HEK293 (cell line): ENCODE measurements around the gene RAB6A.

Experiments used
- CTCF ChIA-PET: fragments of 350-600 bp; formaldehyde crosslinking; extraction: SDS; loops from one replicate; lab custom pipeline; 2021; ENCODE audit warnings: antibody characterized with exemption; lab: Yijun Ruan, JAX
- POLR2A ChIA-PET: fragments of 300-600 bp; formaldehyde crosslinking; extraction: SDS; loops from one replicate; lab custom pipeline; 2020; ENCODE audit warnings: antibody characterized with exemption, inconsistent platforms; lab: Yijun Ruan, JAX
- H3K27ac ChIP-seq: fragments of 200-500 bp; sonication (Bioruptor generic); 2 replicates; pipeline ENCODE4 v1.5.1; 2014; ENCODE audit warnings: low read depth, low read length, control low read depth, inconsistent platforms; ENCODE audit errors: extremely low read depth
- H3K36me3 ChIP-seq, 2 experiments: fragments of 200-500 bp in 1 of 2; sonication (Bioruptor generic) in 1 of 2; 1 replicate in 1 of 2; 2 replicates in 1 of 2; pipeline ENCODE4 v1.5.1; 2014 to 2017; ENCODE audit warnings: inconsistent platforms in 2 of 2, low read length in 2 of 2; ENCODE audit not compliant: control insufficient read depth in 2 of 2, insufficient read depth in 1 of 2
- H3K4me1 ChIP-seq: fragments of 200-500 bp; sonication (Bioruptor generic); 2 replicates; pipeline ENCODE4 v1.5.1; 2014; ENCODE audit warnings: mild to moderate bottlenecking, low read length, inconsistent platforms; ENCODE audit not compliant: control insufficient read depth, insufficient read depth
- H3K4me3 ChIP-seq: 2 replicates; pipeline ENCODE4 v1.5.1; 2011; ENCODE audit warnings: low read depth, mild to moderate bottlenecking, control low read depth, low read length, moderate library complexity
- H3K9me3 ChIP-seq: fragments of 200-500 bp; sonication (Bioruptor generic); 2 replicates; pipeline ENCODE4 v1.5.1; 2014; ENCODE audit warnings: low read depth, low read length, inconsistent platforms; ENCODE audit not compliant: control insufficient read depth, insufficient read depth
- GLI4 ChIP-seq: fragments of 450-650 bp; formaldehyde crosslinking; IDR thresholded peaks from 2 replicates; pipeline ENCODE4 v1.5.1; 2016; ENCODE audit warnings: missing biosample characterization, missing genetic modification characterization
- GLIS2 ChIP-seq: fragments of 450-650 bp; formaldehyde crosslinking; IDR thresholded peaks from 2 replicates; pipeline ENCODE4 v1.5.1; 2016; ENCODE audit warnings: missing biosample characterization, missing genetic modification characterization
- MYNN ChIP-seq: fragments of 450-650 bp; formaldehyde crosslinking; IDR thresholded peaks from 2 replicates; pipeline ENCODE4 v1.5.1; 2016; ENCODE audit warnings: missing biosample characterization, missing genetic modification characterization, borderline replicate concordance
- RBAK ChIP-seq: fragments of 450-650 bp; formaldehyde crosslinking; IDR thresholded peaks from 2 replicates; pipeline ENCODE4 v1.5.1; 2016; ENCODE audit warnings: missing biosample characterization, missing genetic modification characterization
- REPIN1 ChIP-seq: fragments of 450-650 bp; formaldehyde crosslinking; IDR thresholded peaks from 2 replicates; pipeline ENCODE4 v1.5.1; 2017; ENCODE audit warnings: missing biosample characterization, missing genetic modification characterization, low read depth
- SALL2 ChIP-seq: fragments of 450-650 bp; formaldehyde crosslinking; IDR thresholded peaks from 2 replicates; pipeline ENCODE4 v1.5.0; 2017; ENCODE audit warnings: missing biosample characterization, mild to moderate bottlenecking, missing genetic modification characterization, borderline replicate concordance
- SETDB1 ChIP-seq: IDR thresholded peaks from one replicate; pipeline ENCODE4 v1.6.1; 2017; ENCODE audit warnings: mild to moderate bottlenecking, low read length, moderate library complexity, mixed read lengths; ENCODE audit not compliant: insufficient read length
- TRIM28 ChIP-seq: IDR thresholded peaks from 2 replicates; pipeline ENCODE4 v1.6.1; 2011; ENCODE audit warnings: low read length, control low read depth, borderline replicate concordance
- TSHZ1 ChIP-seq: fragments of 450-650 bp; formaldehyde crosslinking; IDR thresholded peaks from 2 replicates; pipeline ENCODE4 v1.5.1; 2016; ENCODE audit warnings: missing biosample characterization, missing genetic modification characterization, borderline replicate concordance
- ZBTB17 ChIP-seq: fragments of 450-650 bp; formaldehyde crosslinking; IDR thresholded peaks from 2 replicates; pipeline ENCODE4 v1.5.1; 2016; ENCODE audit warnings: missing biosample characterization, missing genetic modification characterization
- ZBTB48 ChIP-seq: fragments of 450-650 bp; formaldehyde crosslinking; IDR thresholded peaks from 2 replicates; pipeline ENCODE4 v1.5.1; 2016; ENCODE audit warnings: missing biosample characterization, missing genetic modification characterization
- ZEB2 ChIP-seq: fragments of 450-650 bp; formaldehyde crosslinking; IDR thresholded peaks from 2 replicates; pipeline ENCODE4 v1.5.1; 2016; ENCODE audit warnings: missing biosample characterization, missing genetic modification characterization
- ZNF23 ChIP-seq: fragments of 450-650 bp; formaldehyde crosslinking; IDR thresholded peaks from 2 replicates; pipeline ENCODE4 v1.5.1; 2016; ENCODE audit warnings: missing biosample characterization, missing genetic modification characterization, borderline replicate concordance
- ZNF239 ChIP-seq: fragments of 450-650 bp; formaldehyde crosslinking; IDR thresholded peaks from 2 replicates; pipeline ENCODE4 v1.5.1; 2016; ENCODE audit warnings: missing biosample characterization, missing genetic modification characterization
- ZNF362 ChIP-seq: fragments of 450-650 bp; formaldehyde crosslinking; IDR thresholded peaks from 2 replicates; pipeline ENCODE4 v1.5.1; 2016; ENCODE audit warnings: missing biosample characterization, missing genetic modification characterization
- ZNF433 ChIP-seq: fragments of 450-650 bp; formaldehyde crosslinking; IDR thresholded peaks from 2 replicates; pipeline ENCODE4 v1.5.1; 2016; ENCODE audit warnings: missing biosample characterization, missing genetic modification characterization, low read depth
- ZNF473 ChIP-seq: fragments of 450-650 bp; formaldehyde crosslinking; IDR thresholded peaks from 2 replicates; pipeline ENCODE4 v1.5.1; 2017; ENCODE audit warnings: missing biosample characterization, missing genetic modification characterization
- ZNF623 ChIP-seq: fragments of 450-650 bp; formaldehyde crosslinking; IDR thresholded peaks from 2 replicates; pipeline ENCODE4 v1.5.1; 2016; ENCODE audit warnings: missing biosample characterization, missing genetic modification characterization
- ZNF639 ChIP-seq: fragments of 450-650 bp; formaldehyde crosslinking; IDR thresholded peaks from 2 replicates; pipeline ENCODE4 v1.5.1; 2016; ENCODE audit warnings: missing biosample characterization, missing genetic modification characterization
- ZNF707 ChIP-seq: fragments of 450-650 bp; formaldehyde crosslinking; IDR thresholded peaks from 2 replicates; pipeline ENCODE4 v1.5.1; 2016; ENCODE audit warnings: missing biosample characterization, missing genetic modification characterization
- ZNF777 ChIP-seq: fragments of 450-650 bp; formaldehyde crosslinking; IDR thresholded peaks from 2 replicates; pipeline ENCODE4 v1.5.1; 2017; ENCODE audit warnings: missing biosample characterization, missing genetic modification characterization, borderline replicate concordance
- ZNF837 ChIP-seq: fragments of 450-650 bp; formaldehyde crosslinking; IDR thresholded peaks from 2 replicates; pipeline ENCODE4 v1.5.1; 2016; ENCODE audit warnings: missing biosample characterization, missing genetic modification characterization
- ZSCAN30 ChIP-seq: fragments of 450-650 bp; IDR thresholded peaks from 2 replicates; pipeline ENCODE4 v1.5.1; 2018; ENCODE audit warnings: missing biosample characterization, mild to moderate bottlenecking, missing genetic modification characterization, moderate library complexity

The RAB6A gene

GRCh38 chr11:73655686-73656085 lies 105.2 kb downstream of the RAB6A start:
- CTCF ChIA-PET, result no interaction called here
- TF ChIP-seq ZBTB17 (tag by site-specific recombination), result no peak
- no peak for TF ChIP-seq ZBTB48 (tag by site-specific recombination)
- TF ChIP-seq ZNF239 (tag by site-specific recombination), result no peak
- no peak for TF ChIP-seq ZEB2 (tag by site-specific recombination)
- TF ChIP-seq SALL2, result no peak
- TF ChIP-seq GLIS2 (tag by site-specific recombination), result no peak
- no peak for TF ChIP-seq ZNF623 (tag by site-specific recombination)

GRCh38 chr11:73654482-73655021 lies 106.3 kb downstream of the RAB6A start:
- H3K4me1 ChIP-seq, result no peaks in the 10 kb centered on the region
- H3K4me3 ChIP-seq, result no peak overlapping the region
- ChIA-PET CTCF (interaction anchor here (1.1 kb wide), 1 partner anchor 190 kb away, joined by 4 read pairs; no protein-coding TSS in a partner anchor), POLR2A (no interaction called here)
- no peaks in the 10 kb centered on the region for H3K9me3 ChIP-seq
- TF ChIP-seq RBAK (no peak), ZNF777 (tag by site-specific recombination) (no peak), REPIN1 (tag by site-specific recombination) (no peak), GLI4 (tag by site-specific recombination) (no peak), ZSCAN30 (tag by site-specific recombination) (no peak), ZNF362 (tag by site-specific recombination) (no peak), TRIM28 (no peak), TSHZ1 (tag by site-specific recombination) (no peak), ZNF433 (no peak), ZNF837 (tag by site-specific recombination) (no peak), SETDB1 (no peak), ZNF473 (tag by site-specific recombination) (no peak)
- peaks cover 0 to 3% of the 10 kb centered on the region in 2 experiments; a peak in 1 of 3 replicates for H3K36me3 ChIP-seq
- H3K27ac ChIP-seq, result no peak overlapping the region

More at GRCh38 chr11:73655686-73656085, 105.2 kb downstream of the RAB6A start:
- Histone ChIP-seq H3K36me3 (peaks cover 0 to 3% of the 10 kb centered on the region in 2 experiments; a peak in 1 of 3 replicates), H3K4me1 (no peaks in the 10 kb centered on the region), H3K9me3 (no peaks in the 10 kb centered on the region), H3K27ac (no peak overlapping the region), H3K4me3 (no peak overlapping the region)
- POLR2A ChIA-PET, result no interaction called here

- no peaks in the 10 kb centered on the region for H3K4me1 ChIP-seq
- CTCF ChIA-PET, result interaction anchor here (0.6 to 1.1 kb wide), 2 partner anchors 189 to 254 kb away, joined by 3 to 4 read pairs; no protein-coding TSS in a partner anchor
- POLR2A ChIA-PET, result no interaction called here
- no peak for TF ChIP-seq ZNF707
- TF ChIP-seq ZNF23 (tag by site-specific recombination), result no peak
- no peak for TF ChIP-seq MYNN (tag by site-specific recombination)
- TF ChIP-seq ZNF639 (tag by site-specific recombination), result no peak
- TF ChIP-seq GLI4 (tag by site-specific recombination), result no peak
- TF ChIP-seq REPIN1 (tag by site-specific recombination), result no peak
These were observed 106.9 kb downstream of the RAB6A start for GRCh38 chr11:73653996-73654395.

More at GRCh38 chr11:73653996-73654395, 106.9 kb downstream of the RAB6A start:
- Histone ChIP-seq H3K4me3 (no peak overlapping the region), H3K36me3 (peaks cover 0 to 3% of the 10 kb centered on the region in 2 experiments; a peak in 1 of 3 replicates), H3K9me3 (no peaks in the 10 kb centered on the region), H3K27ac (no peak overlapping the region)
